WI38 (cell line): ENCODE measurements around the gene SPAAR.
"Not testable (repeated sequence)": the region's sequence is repeated elsewhere in the genome, so short reads cannot be mapped to it uniquely, and the experiment has no call there.

Experiments
- H3K4me3 ChIP-seq: 2 replicates; pipeline ENCODE4 v1.5.1; 2011; ENCODE audit warnings: low read depth, mild to moderate bottlenecking, control low read depth, low read length
- CTCF ChIP-seq: IDR thresholded peaks from 2 replicates; pipeline ENCODE4 v1.5.1; 2012; ENCODE audit warnings: low read depth, mild to moderate bottlenecking, control low read depth, low read length

The SPAAR gene

GRCh38 chr9:35891646-35892045 is 17.6 kb upstream of the SPAAR start:
- TF ChIP-seq CTCF = no peak
- H3K4me3 ChIP-seq = no peak overlapping the region

GRCh38 chr9:35892051-35892450 is 17.2 kb upstream of the SPAAR start:
- H3K4me3 ChIP-seq = no peak overlapping the region
- no peak for TF ChIP-seq CTCF

- TF ChIP-seq CTCF = no peak
- no peak overlapping the region for H3K4me3 ChIP-seq
These were observed 12.7 kb upstream of the SPAAR start for GRCh38 chr9:35896570-35896969.

DNA sequence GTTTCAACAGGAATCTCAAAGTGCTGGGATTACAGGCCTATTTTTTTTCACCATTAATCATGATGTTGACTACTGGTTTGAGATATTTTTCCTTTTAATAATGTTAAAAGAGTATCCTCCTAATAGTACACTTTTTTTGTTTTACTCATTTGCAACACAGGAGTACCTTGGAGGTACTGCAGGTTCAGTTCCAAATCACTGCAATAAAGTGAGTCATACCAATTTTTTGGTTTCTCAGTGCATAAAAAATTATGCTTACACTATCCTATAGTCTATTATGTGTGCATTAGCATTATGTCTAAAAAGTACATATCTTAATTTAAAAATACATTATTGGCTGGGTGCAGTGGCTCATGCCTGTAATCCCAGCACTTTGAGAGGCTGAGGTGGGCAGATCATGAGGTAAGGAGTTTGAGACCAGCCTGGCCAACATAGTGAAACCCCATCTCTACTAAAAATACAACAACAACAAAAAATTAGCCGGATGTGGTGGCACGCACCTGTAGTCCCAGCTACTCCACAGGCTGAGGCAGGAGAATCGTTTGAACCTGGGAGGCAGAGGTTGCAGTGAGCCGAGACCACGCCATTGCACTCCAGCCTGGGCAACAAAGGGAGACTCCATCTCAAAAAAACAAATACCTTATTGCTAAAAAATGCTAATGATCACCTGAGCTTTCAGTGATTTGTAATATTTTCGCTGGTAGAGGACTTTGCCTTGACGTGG is 11.8 kb upstream of the SPAAR start:
- not testable (repeated sequence) for H3K4me3 ChIP-seq

GRCh38 chr9:35898337-35898736 is 11.0 kb upstream of the SPAAR start:
- TF ChIP-seq CTCF = no peak
- no peak overlapping the region for H3K4me3 ChIP-seq

DNA sequence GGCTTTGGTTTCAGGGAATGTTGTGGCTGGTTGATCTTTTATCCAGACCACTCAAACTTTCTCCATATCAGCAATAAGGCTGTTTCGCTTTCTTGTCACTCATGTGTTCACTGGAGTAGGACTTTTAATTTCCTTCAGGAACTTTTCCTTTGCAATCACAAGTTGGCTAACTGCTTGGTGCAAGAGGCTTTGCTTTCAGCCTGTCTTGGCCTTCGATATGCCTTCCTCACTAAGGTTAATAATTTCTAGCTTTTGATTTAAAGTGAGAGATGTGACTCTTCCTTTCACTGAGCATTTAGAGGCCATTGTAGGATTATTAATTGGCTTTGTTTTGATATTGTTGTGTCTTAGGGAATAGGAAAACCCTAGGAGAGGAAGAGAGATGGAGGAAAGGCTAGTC is 10.3 kb upstream of the SPAAR start:
- H3K4me3 ChIP-seq = no peak overlapping the region
- TF ChIP-seq CTCF = no peak

DNA sequence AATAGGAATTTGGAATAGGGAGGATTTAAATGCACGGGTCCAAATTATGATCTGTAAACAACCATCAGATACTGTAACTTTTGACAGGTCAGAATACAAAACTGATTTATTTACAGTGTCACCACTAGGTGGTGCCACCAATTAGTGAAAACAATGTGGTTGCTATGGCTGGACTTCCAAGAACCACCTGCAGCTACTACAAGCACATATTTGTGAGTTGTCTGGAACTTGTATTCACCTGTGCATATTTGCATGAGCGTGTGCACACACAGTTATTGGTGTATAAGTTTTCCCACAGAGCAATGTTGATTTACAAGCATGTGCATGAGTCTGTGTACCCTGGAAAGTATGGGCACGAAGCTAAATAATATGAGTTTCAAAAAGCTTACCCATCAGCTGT is 6.2 kb upstream of the SPAAR start:
- peak; percentile 31; the same call in 1 of the 2 replicates for TF ChIP-seq CTCF
- H3K4me3 ChIP-seq = no peak overlapping the region

DNA sequence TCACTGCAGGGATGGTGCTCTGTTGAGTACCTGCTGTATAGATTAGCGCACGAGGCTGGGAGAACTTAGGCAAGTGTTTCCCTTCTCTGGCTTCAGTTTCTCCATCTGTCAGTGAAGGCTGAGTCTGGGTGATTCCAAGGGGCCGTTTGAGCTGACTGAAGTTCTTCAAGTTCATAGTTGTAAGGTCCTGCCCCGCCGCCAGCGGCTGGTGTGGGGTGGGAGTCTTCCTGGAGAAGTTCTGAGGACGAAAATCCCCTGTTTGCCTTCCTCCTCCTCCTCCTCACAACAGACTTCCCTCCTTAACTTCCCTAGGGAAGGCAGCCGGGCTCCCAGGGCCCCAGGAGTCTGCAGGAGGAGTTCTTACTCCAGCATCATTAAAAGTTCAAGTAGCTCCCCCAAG is 5.0 kb upstream of the SPAAR start:
- TF ChIP-seq CTCF = no peak
- H3K4me3 ChIP-seq = no peak overlapping the region
